Measurements from ENCODE around the gene ESRRA. TPM values are rescaled to one million over a fixed set of nuclear protein-coding genes. Genes with fewer than 3 reads are reported as not detected.

Gene ESRRA
- total and polyA plus RNA-seq, 2 of the 13 experiments (the other 11 are each of a cell fraction or from before 2014, with no cell fraction given), result 18.1 to 36.3 TPM

DNA sequence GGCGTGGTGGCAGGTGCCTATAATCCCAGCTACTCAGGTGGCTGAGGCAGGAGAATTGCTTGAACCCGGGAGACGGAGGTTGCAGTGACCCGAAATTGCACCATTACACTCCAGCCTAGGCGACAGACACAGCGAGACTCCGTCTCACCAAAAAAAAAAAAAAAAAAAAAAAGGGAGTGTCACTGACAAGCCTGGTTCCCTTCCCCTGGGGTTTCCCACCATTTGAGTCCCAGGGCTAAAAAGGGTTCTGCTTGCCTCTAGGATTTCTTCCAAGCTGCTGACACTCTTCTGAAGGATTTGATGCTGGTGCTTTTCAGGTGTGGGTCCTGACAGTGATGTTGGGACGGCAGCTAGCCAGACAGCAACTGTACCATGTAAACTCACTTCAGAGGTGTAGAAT, 33.4 kb downstream of the ESRRA start:
- Histone ChIP-seq H3K27ac (ENCODE audit: extremely low read length, insufficient read depth, low read length) (no peak overlapping the region), H3K9me3 (ENCODE audit: low read length) (no peaks in the 10 kb centered on the region), H3K4me2 (ENCODE audit: low read depth, low read length) (no peak overlapping the region), H3K79me2 (ENCODE audit: insufficient read depth, low read length) (no peaks in the 10 kb centered on the region), H3K4me3 (replicated peaks in 1 of 3; ENCODE audit: insufficient read depth in 1 of 3, low read depth in 2 of 3, low read length in 3 of 3) (no peak overlapping the region), H3K4me1 (ENCODE audit: insufficient read depth, low read length) (peaks cover 31% of the 10 kb centered on the region), H4K20me1 (ENCODE audit: insufficient read depth, low read length) (no peaks in the 10 kb centered on the region), H3K36me3 (replicated peaks in 1 of 2; ENCODE audit: control insufficient read depth in 1 of 2, insufficient read depth in 2 of 2, low read length in 2 of 2) (no peaks in the 10 kb centered on the region), H2AFZ (ENCODE audit: low read length) (no peak overlapping the region), H3K9ac (ENCODE audit: insufficient read depth, low read depth, low read length) (no peak overlapping the region), H3K27me3 (ENCODE audit: control insufficient read depth in 1 of 2, insufficient read depth in 2 of 2, low read length in 2 of 2) (peaks cover 5 to 36% of the 10 kb centered on the region in 2 experiments; a peak in 3 of 5 replicates)
- in situ Hi-C loops (cut with HindIII; ENCODE audit: extremely low pct_ligation_motif_present, low pct_unique_long_range_greater_than_20kb), result no loop called here
- no peak for TF ChIP-seq SIN3A (IDR thresholded peaks at IDR 0.05; ENCODE audit: borderline replicate concordance, low read depth, low read length)
- no peak for TF ChIP-seq ZNF180 (CRISPR knock-in tag; IDR thresholded peaks at IDR 0.05; ENCODE audit: borderline replicate concordance, low read depth)
- TF ChIP-seq AHR (CRISPR knock-in tag; IDR thresholded peaks at IDR 0.05), result no peak
- no peak for TF ChIP-seq ZNF775 (CRISPR knock-in tag; IDR thresholded peaks at IDR 0.05; ENCODE audit: borderline replicate concordance)
- TF ChIP-seq HNRNPK (IDR thresholded peaks at IDR 0.05; ENCODE audit: low read depth, low read length, poor library complexity, severe bottlenecking), result no peak
- no peak for TF ChIP-seq FOXA3 (CRISPR knock-in tag; IDR thresholded peaks at IDR 0.05)
- FAIRE-seq (no peak), ATAC-seq (no peak), DNase-seq (ENCODE audit: low spot score) (no peak)
- no TSS peak for BruUV-seq (replicated peaks)
- POLR2A ChIA-PET, result no interaction called here
- intact Hi-C loops (cut with micrococcal nuclease; ENCODE audit: unreplicated experiment), result no loop called here
- WGBS (ENCODE audit: low lambda C conversion rate), result 41% methylated on average over 8 of the region's 8 CpGs
- CTCF ChIA-PET (ENCODE audit: low intra/inter-chr PET ratio, low total read pairs), result no interaction called here

DNA sequence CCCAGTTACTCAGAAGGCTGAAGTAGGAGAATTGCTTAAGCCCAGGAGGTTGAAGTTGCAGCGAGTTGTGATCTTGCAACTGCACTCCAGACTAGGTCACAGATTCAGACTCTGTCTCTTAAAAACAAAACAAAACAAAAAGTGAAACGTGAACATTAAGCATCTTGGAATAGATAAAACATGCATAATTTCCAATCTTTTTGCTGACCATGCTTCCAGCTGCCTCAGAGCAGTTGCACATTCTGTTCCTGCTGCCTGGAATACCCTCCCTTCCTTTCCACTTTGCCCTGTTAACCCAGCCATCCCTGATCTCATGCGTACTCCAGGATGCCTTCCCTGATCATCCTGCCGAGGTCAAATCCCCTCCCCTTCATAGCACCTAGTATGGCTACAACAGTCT, 34.0 kb downstream of the ESRRA start:
- FAIRE-seq, result no peak
- TF ChIP-seq MAFF (IDR thresholded peaks at IDR 0.05; ENCODE audit: low read depth, low read length) (peak; percentile 33; the same call in 1 of the 2 replicates), ZNF296 (CRISPR knock-in tag; conservative IDR thresholded peaks at IDR 0.05) (no peak), MAFK (conservative IDR thresholded peaks at IDR 0.05 in 1 of 2, IDR thresholded peaks at IDR 0.05 in 1 of 2; ENCODE audit: low read length in 2 of 2) (peak in 1 of 2 experiments; percentile 52; a peak in 2 of 4 replicates)
- POLR2A ChIA-PET, result no interaction called here
- Histone ChIP-seq H3K4me2 (ENCODE audit: low read depth, low read length) (no peak overlapping the region), H3K27ac (ENCODE audit: extremely low read length, insufficient read depth, low read length) (no peak overlapping the region), H3K36me3 (replicated peaks in 1 of 2; ENCODE audit: control insufficient read depth in 1 of 2, insufficient read depth in 2 of 2, low read length in 2 of 2) (no peaks in the 10 kb centered on the region), H3K79me2 (ENCODE audit: insufficient read depth, low read length) (no peaks in the 10 kb centered on the region), H4K20me1 (ENCODE audit: insufficient read depth, low read length) (no peaks in the 10 kb centered on the region), H3K27me3 (ENCODE audit: control insufficient read depth in 1 of 2, insufficient read depth in 2 of 2, low read length in 2 of 2) (peaks cover 5 to 40% of the 10 kb centered on the region in 2 experiments; a peak in 3 of 5 replicates), H3K9ac (ENCODE audit: insufficient read depth, low read depth, low read length) (no peak overlapping the region), H3K4me3 (replicated peaks in 1 of 3; ENCODE audit: insufficient read depth in 1 of 3, low read depth in 2 of 3, low read length in 3 of 3) (no peak overlapping the region), H3K4me1 (ENCODE audit: insufficient read depth, low read length) (peaks cover 37% of the 10 kb centered on the region), H3K9me3 (ENCODE audit: low read length) (no peaks in the 10 kb centered on the region), H2AFZ (ENCODE audit: low read length) (no peak overlapping the region)
- no peak for ATAC-seq
- CTCF ChIA-PET (ENCODE audit: low intra/inter-chr PET ratio, low total read pairs), result no interaction called here
- intact Hi-C loops (cut with micrococcal nuclease; ENCODE audit: unreplicated experiment), result no loop called here
- DNase-seq (ENCODE audit: low spot score), result no peak
- no TSS peak for BruUV-seq (replicated peaks)
- in situ Hi-C loops (cut with HindIII; ENCODE audit: extremely low pct_ligation_motif_present, low pct_unique_long_range_greater_than_20kb), result no loop called here
- WGBS (ENCODE audit: low lambda C conversion rate), result 8% methylated on average over 4 of the region's 4 CpGs
